HK-2 (cell line): ENCODE measurements around the gene TAF1B.

Experiments used
- DNase-seq: peaks from one replicate; pipeline ENCODE4 v3.0.0-alpha.2; 2018; ENCODE audit not compliant: unreplicated experiment

The TAF1B gene

GRCh38 chr2:9843229-9844035 lies at the start of gene TAF1B:
TSS of gene TAF1B (plus strand) at chr2:9843474. CDS start at chr2:9843542, 68 bp downstream.
- DNase-seq: peak; percentile 95

- no peak for DNase-seq
These were observed 49.2 kb upstream of the TAF1B start for GRCh38 chr2:9793918-9794717.

GRCh38 chr2:9795071-9795470 lies 48.2 kb upstream of the TAF1B start:
- no peak for DNase-seq

GRCh38 chr2:9796056-9797010 lies 46.9 kb upstream of the TAF1B start:
- no peak for DNase-seq

DNA sequence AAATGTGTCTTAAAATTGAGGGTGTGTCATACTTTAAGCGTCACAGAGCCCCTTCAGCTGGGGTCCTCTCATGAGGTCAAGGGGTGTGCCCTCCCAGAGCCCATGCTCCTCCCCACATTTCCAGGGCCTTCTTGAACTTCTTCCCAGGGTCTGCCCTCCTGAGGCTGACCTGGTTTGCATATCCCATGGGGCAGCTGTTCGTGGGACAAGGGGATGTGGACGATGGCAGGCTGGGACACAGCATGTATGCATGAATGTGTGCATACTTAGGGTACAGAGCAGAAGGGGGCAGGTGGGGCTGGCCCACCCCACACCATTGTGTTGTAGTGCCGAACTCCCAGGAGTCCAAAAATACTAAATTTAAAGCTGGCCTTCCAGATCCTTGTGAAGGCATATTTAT lies 46.2 kb upstream of the TAF1B start:
- DNase-seq: no peak

GRCh38 chr2:9797681-9798556 lies 45.4 kb upstream of the TAF1B start:
- no peak for DNase-seq

DNA sequence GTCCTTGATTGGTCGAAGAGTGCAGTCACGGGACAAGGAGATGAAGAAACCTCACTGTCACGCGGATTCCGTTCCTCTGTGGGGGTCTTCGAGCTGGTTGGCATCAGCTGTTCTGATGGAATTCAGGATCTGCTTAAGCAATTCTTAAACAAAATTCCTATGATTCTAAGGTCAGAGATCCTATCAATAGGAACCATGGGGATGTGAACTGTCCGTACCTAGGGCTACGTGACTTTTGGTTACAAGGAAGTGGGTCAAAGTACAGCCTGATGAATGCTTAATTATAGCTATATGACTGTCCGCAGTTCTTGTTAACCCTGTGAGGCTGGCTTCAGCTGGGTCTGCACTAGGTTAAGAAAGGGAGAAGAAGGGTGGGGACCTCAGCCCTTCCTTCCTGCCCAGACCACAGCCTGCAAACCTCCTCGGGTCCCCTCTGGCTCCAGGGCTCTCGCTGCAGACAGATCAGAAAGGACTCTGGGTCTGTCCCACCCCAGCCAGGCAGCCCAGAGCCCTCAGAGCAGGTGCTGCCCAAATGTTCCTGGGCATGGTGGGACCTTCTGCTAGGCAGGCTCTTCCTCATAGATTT lies 44.2 kb upstream of the TAF1B start:
- no peak for DNase-seq

DNA sequence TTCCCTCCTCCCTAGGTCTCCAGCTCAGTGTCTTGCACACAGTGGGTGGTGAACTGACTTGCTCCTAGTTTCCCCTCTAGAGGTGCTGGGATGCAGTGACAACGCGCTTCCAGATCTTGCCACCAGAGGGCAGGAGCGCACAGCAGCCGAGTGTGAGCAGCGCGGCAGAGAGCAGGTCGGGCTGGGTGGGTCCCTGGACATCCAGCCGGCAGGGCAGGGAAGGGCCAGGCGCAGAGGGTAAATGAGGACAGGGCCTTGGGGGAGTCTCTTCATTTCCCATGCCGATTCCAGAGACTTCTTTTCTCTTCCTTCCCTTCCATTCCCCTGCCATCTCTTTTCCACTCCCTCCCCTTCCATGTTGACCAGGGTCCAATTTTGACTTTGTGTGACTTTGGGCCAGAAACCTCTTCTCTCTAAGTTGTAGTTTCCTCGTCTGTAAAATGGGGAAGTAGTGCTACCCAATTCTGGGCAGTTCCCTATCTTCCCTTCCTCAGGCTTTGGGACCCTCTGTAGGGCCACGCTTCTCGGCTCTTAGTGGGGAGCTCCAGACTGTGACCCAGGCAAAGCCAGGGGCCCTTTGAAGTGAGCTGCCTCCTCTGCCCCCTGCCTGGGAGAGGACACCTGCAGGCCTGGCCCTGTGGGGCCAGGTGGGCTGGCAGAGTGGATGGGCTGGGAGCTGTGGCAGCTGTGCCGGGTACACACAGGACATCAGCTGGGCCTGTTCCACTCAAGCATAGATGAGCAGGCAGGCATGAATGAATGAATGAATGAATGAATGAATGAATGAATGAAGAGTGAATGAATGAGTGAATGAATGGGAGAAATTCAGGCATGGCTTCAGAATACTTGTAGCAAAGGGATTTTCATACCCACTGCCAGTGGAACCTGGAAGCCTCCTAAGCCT lies 43.3 kb upstream of the TAF1B start:
- peak; percentile 92 for DNase-seq

DNA sequence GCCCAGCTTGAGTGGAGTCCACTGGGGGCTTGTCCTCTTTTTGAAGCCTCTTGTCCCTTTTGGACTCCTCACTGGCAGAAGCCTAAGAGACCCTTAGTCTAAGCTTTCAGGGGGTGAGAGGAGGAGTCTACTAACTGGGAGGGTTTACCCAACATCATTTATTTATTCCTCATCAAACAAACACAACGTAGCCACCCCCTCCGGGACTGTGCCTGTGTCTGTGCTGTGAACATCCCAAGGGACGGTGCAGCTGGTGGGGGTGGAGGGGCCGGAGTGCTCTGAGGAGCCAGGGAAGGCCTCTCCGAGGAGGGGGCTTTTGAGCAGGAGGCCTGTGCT lies 42.7 kb upstream of the TAF1B start:
- no peak for DNase-seq

DNA sequence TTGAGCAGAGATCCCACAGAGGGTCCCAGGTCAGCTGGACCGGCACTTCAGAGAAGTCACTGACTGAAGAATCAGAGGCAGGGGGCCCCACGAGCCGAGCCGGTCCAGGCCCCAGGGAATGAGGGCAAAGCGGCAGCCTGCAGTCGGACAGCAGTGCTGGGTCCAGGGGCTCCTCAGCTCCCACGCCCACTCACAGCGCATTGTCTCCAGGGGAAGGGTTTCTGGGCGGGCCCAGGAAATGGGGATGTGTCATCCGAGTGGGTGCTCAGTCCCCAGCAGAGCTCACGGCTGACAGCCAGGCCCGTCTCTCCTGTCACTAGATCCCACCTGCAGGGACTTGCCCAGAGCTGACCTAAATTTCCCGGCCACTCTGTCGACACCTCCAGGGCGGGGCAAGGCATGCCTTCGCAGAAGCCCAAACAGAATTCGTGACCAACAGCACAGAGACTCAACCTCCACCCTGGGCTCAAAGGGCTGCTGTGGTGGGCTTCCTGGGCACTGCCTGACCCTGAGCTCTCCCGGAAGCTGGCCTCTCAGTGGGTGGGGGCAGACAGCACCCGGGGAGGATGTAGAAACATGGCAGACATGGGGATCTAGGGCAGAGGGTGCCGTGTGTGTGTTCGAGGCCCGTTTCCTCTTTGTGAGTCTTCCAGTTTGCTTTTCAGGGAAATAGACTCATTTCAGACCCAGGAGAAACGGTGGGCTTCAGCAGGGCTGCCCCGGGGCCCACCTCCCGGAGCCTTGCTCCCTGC lies 42.1 kb upstream of the TAF1B start:
- DNase-seq: peak; percentile 62

GRCh38 chr2:9802576-9802993 lies 40.7 kb upstream of the TAF1B start:
- no peak for DNase-seq

DNA sequence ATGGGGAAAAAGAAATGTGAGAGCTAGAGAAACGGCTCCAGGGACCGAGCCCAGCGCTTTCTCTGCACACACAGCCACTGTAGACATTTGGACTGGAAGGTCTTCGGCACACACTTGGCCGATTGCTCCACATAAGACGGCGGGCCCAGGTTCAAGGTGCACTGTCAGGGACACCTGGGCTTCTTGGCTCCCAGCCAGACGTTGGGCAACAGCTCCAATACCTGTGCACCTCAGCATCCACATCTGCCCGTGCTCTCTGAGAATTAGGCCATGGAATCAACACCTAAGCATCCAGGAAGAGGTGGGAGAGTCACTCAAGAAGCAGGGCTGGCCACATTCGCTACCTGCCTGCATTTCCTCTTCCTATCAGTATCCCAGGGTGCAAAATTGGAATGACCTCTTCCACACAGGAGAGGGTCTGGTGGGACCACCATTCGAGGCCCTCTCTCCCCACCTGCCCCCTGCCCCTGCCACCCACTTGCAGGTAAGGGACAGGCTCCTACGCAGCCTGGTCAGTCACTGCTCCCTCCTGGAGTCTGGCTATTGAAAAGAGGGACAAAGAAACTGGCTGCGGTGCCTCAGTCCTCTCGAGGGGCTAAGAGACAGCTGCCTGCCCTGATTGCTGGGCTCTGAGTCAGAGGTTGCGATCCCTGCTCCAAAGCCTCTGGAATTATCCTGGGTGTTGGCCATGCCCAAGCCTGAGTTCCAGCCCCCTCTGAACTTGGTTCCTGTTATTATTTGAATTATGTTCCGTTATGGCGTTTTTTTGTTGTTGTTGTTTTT lies 40.1 kb upstream of the TAF1B start:
- DNase-seq: no peak

DNA sequence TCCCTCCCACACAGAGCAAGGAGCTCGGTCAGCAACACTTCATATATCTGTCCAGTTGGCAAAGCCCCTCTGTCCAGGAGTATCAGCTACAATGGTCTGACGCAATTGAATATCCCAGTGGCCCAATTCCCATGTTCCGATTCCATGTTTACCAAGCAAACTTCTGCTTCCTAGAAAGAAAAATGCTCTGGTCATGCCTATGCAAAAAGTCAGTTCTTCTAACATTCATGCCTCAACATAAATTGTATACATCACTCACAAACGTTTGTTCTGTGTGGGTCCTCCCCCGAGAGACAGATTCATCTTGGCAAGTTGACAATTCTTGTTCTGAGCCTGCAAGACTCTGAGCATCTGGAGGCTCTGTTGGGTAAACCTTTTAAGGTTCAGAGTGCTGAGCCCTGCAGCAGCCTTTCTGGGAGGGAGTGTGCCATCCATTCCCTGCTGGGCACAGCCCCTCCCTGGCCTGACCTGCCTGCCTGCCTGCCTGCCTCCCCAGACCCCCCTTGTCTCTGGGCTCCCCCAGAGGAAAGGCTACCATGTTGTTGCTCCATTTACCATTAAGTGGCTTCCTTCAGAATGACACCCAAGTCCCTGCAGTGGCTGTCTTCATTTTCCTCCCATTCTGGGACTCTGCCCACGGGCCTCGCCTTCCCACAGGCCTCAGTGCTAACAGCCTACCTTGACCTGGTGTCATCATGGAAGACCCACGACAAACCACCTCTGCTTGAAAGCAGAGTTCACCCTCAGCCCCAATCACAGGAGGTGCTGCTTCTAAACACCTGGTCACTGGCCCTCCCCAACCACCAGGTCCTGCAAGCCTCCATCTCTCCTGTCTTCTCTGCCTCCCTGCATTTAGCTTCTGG lies 37.6 kb upstream of the TAF1B start:
- DNase-seq: no peak

DNA sequence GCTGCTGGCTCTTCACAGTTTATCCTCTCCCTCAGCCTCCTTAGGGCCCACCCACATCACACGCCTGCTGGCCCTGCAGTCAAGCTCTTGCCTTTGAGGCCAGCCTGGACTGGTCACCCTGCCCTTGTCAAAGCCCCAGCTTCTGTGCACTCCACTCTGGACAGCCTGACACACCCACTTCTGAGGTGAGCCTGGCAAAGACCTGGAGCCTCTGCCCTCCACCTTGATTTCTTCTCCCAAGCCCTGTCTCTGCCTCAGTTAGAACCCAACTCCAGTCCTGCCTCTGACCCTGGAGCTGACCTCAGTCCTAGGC lies 37.0 kb upstream of the TAF1B start:
- no peak for DNase-seq

- DNase-seq: no peak
These were observed 36.6 kb upstream of the TAF1B start for GRCh38 chr2:9806656-9807055.

GRCh38 chr2:9807056-9807455 lies 36.2 kb upstream of the TAF1B start:
- no peak for DNase-seq

DNA sequence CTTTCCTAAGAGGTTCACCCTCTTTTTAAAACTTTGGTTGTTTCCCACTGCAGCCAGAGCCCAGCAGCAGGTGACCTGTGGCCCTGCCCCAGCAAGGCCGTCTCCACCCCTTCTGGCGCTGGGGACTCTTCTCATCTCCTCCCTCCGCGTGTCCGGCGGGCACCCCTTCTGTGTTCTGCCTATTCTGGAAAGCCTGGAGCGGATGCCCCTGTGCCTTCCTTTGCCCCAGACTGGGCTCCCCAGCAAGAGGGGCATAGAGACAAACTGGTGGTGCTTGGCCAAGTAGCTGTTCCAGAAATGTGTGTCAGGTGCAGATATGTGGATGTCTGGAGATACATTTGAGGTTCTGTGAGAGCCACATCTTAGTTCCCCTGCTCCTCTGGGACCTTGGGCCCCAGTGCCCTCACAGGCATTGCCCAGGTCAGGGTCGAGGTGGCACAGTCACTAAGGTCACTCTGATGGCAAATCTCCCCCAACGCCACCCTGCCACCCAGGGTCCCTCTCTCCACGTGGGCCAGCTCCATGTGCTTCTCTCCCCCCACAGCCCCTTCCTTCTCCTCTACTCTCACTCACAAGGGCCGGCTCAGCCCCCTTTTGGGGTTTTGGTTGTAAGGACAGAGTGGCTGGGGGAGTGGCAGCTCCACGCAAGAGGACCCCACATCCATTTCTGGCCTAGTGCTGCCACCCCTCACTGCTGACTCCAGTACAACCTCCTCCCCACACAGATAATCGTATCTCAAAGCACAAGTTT lies 35.5 kb upstream of the TAF1B start:
- no peak for DNase-seq
